Measurements from ENCODE around the gene SPATA32. TPM values are rescaled to one million over a fixed set of nuclear protein-coding genes. Genes with fewer than 3 reads are reported as not detected.

Gene SPATA32
- total and polyA plus RNA-seq, 8 donors, result 0.07 to 0.19 (median 0.13) TPM; not detected in 4

- intact Hi-C loops (cut with DNase I), result no loop called here
- 40 to 57% methylated on average over 20 of the region's 20 CpGs for WGBS, 2 donors
- FAIRE-seq (no peak), ATAC-seq (peak; percentile 55 to 81 (median 77)), DNase-seq (peak in 4 of 6 donors; percentile 66 to 87 (median 74))
- Histone ChIP-seq H3K4me3 (no peak overlapping the region), H3K36me3 (no peaks in the 10 kb centered on the region), H3K4me1 (no peaks in the 10 kb centered on the region), H3K27me3 (no peaks in the 10 kb centered on the region), H3K27ac (no peak overlapping the region), H3K9me3 (no peaks in the 10 kb centered on the region)
- peak; percentile 51 to 84 (median 72) for TF ChIP-seq CTCF (IDR thresholded peaks at IDR 0.05)
Observed at GRCh38 chr17:45235416-45236281, 26.2 kb downstream of the SPATA32 start.

- peak in 3 of 4 donors; percentile 26 to 35 (median 32) for ATAC-seq
- Histone ChIP-seq H3K4me3 (no peak overlapping the region), H3K27me3 (no peaks in the 10 kb centered on the region), H3K9me3 (no peaks in the 10 kb centered on the region), H3K36me3 (no peaks in the 10 kb centered on the region), H3K27ac (no peak overlapping the region), H3K4me1 (no peaks in the 10 kb centered on the region)
- WGBS, 2 donors, result 23 to 35% methylated on average over 6 of the region's 6 CpGs
- no peak for FAIRE-seq
- no peak for DNase-seq
- TF ChIP-seq CTCF (IDR thresholded peaks at IDR 0.05), result no peak
- intact Hi-C loops (cut with DNase I), result no loop called here
Observed at GRCh38 chr17:45234641-45235415, 27.1 kb downstream of the SPATA32 start.

- WGBS, 2 donors, result 70 to 79% methylated on average over 8 of the region's 8 CpGs
- Histone ChIP-seq H3K36me3 (no peaks in the 10 kb centered on the region), H3K27me3 (no peaks in the 10 kb centered on the region), H3K27ac (no peak overlapping the region), H3K9me3 (no peaks in the 10 kb centered on the region), H3K4me1 (peaks cover 2 to 5% (median 3%) of the 10 kb centered on the region in 3 donors), H3K4me3 (no peak overlapping the region)
- intact Hi-C loops (cut with DNase I), result no loop called here
- ATAC-seq, result no peak
- FAIRE-seq, result no peak
- no peak for TF ChIP-seq CTCF (IDR thresholded peaks at IDR 0.05)
- DNase-seq, result peak in 1 of 6 donors; percentile 14
Observed at GRCh38 chr17:45233423-45233924, 28.4 kb downstream of the SPATA32 start.

- no peak overlapping the region for H3K27ac ChIP-seq
- no peaks in the 10 kb centered on the region for H3K27me3 ChIP-seq
- ATAC-seq (no peak), FAIRE-seq (no peak), DNase-seq (peak in 1 of 6 donors; percentile 6)
- H3K4me3 ChIP-seq, result no peak overlapping the region
- intact Hi-C loops (cut with DNase I), result no loop called here
- peaks cover 8 to 12% (median 9%) of the 10 kb centered on the region in 3 donors for H3K4me1 ChIP-seq
- TF ChIP-seq CTCF (IDR thresholded peaks at IDR 0.05), result no peak
- no peaks in the 10 kb centered on the region for H3K36me3 ChIP-seq
- no peaks in the 10 kb centered on the region for H3K9me3 ChIP-seq
- 88 to 89% methylated on average over 9 of the region's 9 CpGs for WGBS, 2 donors
Observed at GRCh38 chr17:45232514-45233422, 29.1 kb downstream of the SPATA32 start.

All from pancreas (tissue), 10 donors.